HG03095 (cell line): ENCODE measurements around the gene TFCP2L1.
"Not testable (repeated sequence)": the region's sequence is repeated elsewhere in the genome, so short reads cannot be mapped to it uniquely, and the experiment has no call there.

Experiments used
- ATAC-seq: cut with Tn5 transposase; IDR thresholded peaks from one replicate; pipeline ENCODE4 v1.9.1; 2021; ENCODE audit warnings: moderate library complexity; ENCODE audit not compliant: unreplicated experiment

Gene TFCP2L1

DNA sequence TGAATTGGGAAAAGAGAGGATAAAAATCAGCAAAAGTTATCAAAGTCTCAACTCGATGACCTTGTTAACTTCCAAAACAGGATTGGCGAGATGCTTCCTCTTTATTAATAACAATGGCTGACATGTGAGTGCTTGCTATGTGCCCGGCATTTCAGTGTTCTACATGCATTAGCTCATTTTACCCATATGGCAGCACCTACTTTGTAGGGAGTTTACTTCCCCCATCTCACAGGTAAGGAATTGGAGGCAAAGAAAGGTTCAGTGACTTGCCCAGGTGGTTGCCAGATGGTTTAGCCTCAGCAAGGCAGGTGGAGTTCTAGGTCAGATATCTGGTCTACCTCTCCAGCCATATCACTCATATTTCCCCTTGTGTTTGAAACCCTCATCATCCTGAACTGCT, 12.4 kb downstream of the TFCP2L1 start:
- no peak for ATAC-seq

DNA sequence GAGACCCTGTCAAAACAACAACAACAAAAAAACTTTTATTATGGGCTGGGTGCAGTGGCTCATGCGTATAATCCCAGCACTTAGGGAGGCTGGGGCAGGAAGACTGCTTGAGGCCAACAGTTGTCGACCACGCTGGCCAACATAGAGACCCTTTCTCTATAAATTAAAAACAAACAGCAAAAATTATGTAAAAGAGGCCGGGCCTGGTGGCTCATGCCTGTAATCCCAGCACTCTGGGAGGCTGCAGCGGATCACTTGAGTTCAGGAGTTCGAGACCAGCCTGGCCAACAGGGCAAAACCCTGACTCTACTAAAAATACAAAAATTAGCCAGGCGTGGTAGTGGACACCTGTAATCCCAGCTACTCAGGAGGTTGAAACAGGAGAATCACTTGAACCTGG, 15.6 kb downstream of the TFCP2L1 start:
- ATAC-seq = not testable (repeated sequence)

DNA sequence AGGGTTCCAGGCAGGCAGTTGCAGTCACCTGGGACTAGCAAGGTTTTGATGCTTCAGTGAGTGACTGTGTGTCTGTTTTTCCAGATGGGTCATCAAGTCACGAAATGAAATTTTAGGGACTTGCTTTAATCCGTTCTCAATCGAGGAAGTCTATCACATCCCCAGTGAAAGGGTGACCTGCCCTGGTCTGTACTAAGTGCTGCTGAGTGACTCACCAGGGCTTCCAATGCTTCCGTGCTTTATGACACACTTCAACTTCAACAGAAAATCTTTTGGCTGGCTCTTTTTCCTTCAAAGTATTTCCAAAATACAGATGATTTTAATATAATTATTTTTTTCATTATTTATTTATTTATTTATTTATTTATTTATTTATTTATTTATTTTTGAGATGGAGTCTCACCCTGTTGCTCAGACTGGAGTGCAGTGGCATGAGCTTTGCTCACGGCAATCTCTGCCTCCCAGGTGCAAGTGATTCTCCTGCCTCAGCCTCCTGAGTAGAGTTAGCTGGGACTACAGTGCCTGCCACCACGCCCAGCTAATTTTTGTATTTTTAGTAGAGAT, 18.4 kb downstream of the TFCP2L1 start:
- no peak for ATAC-seq

DNA sequence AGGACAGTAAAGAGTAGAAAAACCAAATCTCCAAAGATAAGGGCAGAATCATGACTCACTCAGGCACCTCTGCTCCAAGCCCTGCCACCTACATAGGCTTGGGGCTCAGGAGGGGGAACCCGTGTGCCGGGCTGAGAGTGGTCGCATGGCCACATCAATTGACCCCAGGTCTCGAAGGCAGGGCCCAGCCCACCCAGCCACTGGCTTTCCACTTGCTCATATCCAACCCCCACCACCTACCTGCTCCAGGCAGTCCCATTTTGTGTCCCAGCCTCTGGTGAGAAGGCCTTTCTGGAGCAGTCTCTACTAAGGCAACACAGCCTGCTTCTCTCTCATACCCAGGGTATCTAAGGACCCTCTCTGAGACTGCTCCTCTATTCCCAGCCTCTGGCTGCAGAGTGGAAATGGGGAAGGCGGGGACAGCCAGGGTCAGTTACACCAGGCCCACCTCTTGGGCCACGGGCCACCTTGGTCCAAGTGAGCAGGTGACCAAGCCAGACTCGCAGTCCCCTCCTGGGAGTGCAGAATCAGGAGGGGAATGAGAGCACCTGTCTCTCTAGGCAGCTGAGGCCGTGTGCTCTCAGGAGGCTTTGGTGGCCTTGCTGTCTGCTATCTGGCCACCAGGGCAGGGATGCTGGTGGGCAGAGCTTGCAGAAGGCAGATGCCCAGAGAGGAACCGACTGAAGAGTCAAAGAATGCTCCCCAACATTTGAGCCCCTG, 20.8 kb downstream of the TFCP2L1 start:
- ATAC-seq = no peak

DNA sequence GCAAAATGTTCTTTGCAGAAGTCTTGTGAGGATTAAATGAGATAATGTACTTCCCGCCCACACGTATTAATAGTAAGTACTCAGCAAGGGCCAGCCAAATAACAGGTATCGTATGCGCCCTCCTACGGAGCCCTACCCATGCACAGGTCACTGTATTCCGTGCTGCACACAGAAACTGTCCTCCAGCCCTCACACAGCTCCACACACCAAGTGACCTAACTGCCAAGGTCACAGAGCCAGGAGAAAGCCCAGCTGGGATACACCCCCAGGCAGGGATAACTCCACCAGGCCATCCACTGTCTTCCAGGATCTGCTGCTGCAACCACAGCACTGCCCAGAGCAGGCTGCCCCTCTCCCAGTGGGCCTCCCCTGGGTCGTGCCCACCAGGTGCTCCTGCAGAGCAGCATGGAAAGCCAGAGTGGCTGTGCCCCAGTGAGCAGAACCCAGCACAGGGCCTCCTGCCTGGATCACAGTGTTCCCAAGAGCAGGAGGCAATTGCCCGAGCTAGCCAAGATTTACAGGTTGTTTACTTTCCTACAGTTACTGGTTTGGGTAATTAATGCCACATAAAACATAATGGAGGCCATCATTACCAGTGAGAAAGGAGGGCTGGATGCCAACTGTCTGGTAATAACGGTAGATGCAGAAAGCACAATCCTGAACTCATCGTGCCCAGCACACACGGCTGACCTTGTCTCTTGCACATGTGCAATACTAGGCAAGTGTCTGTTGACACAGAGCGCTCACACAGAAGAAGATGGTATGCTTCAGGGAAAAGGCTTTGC, 24.4 kb downstream of the TFCP2L1 start:
- no peak for ATAC-seq

DNA sequence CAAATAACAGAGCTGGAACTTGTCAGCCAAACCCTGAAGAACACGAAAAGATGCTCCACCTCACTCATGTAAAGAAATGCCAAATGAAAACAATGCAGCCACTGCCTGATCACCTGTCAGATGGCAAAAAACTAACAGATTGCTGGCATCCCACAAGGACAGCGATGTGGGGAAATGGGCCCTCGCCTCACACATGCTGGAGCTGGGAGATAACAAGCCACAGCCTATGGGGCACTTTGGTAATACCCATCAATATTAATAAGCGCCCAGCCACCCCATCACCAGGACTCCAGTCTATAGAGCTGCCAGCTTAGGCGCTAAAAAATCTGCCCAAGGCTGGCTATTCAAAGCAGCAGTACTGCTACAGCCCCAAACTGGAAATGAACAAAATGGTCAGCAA, 27.0 kb downstream of the TFCP2L1 start:
- no peak for ATAC-seq

DNA sequence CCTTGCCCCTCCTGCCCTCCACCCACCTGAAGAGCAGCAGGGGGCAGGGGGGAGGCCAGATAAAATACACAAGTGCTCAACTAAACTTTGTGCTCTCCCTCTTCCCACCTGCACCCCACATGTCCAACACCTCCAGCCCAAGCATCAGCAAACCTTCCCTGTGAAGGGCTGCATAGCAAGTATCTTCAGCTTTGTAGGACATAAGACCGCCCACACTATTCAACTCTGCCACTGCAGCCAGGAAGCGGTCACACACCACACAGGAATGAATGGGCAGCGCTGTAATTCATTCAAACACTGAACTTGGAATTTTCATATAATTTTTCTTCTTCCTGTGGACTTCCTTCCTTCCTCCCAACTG, 27.5 kb downstream of the TFCP2L1 start:
- no peak for ATAC-seq

DNA sequence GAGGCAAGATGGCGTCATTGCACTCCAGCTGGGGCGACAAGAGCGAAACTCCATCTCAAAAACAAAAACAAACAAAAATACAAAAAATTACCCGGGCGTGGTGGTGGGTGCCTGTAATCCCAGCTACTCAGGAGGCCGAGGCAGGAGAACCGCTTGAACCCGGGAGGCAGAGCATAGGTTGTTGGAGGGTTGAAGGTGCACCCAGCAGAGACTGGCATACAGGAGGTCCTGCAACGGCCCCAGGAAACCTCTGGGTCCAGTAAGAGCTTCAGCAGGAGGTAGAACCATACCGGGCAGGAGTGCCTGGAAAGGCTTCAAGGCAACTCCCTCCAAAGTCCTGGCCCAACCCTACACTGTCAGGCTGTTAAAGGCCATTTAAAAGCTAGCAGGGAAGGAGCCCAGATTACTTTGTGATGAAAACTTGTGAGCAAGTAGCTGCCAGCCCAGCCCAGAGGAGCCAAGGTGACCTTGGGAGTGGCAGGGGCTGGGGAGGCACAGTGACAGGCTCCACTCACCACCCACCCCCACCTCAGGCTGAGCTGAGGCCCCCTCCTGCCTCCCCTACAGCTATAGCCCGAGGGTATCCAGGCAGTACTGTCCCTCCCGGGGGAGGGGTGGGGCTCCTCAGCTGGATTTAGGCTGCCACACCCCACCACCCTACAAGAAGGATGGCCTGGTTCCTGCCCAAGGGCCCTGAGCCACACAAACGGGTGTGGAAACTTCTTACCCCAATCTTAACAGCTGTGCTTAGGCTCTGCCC, 28.1 kb downstream of the TFCP2L1 start:
- ATAC-seq = no peak

DNA sequence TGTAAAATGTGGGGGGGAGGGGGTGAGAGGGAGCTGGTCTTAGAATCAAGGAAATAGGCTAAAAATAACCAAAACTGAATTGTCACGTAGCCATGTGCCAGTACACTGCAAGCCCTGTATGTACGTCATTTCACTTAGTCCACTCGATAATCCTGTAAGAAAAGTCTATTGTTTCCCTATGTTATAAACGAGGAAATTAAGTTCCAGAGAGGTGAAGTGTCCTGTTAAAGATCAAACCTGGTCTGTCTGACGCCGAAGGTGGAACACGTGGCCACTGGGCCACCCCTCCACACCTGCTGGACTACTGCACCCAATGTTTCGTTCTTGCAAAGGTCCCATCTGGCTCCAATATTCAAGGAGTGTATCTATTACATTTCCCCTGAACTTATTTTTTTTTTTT, 29.6 kb downstream of the TFCP2L1 start:
- no peak for ATAC-seq

DNA sequence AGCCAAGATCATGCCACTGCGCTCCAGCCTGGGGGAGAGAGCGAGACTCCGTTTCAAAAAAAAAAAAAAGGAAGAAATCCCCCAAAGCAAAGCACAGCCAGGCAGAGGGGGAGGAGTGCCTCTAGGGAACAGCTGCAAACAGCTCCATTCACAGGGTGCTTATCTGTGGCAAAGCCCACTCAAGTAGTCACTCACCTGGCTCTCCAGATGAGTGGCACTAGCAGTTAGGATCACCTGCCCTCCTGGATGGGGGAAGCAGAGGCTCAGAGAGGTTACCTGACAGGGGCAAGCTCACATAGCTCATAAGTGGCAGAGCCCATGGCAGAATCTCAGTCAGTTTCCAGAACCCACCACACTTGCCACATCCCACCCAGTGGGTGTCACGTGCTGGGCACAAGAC, 30.3 kb downstream of the TFCP2L1 start:
- ATAC-seq = no peak

DNA sequence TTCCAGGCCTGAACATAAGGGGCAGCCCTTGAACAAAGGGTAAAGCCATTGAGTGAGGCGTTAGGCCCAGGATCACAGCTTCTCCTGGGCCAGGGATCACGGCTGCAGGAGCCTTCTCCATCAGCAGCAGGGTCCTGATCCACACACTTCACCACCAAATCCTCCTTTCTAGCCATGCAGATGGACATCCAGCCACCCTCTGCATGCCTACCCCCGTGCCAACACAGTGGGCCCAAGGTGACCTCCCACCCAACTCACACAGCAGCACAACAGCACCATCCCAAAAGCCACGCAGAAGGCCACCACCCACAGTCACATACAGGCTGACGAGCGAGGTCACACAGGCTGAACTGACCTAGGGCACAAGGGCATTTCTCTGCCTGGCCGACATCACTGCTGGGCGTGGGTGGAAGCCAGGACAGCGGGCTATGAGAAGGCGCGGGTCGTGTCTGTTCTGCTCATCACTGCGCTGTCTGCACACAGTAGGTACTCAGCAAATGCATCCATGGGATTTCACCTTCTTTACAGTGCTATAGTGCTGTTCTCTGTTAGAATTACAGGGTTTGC, 31.2 kb downstream of the TFCP2L1 start:
- no peak for ATAC-seq

DNA sequence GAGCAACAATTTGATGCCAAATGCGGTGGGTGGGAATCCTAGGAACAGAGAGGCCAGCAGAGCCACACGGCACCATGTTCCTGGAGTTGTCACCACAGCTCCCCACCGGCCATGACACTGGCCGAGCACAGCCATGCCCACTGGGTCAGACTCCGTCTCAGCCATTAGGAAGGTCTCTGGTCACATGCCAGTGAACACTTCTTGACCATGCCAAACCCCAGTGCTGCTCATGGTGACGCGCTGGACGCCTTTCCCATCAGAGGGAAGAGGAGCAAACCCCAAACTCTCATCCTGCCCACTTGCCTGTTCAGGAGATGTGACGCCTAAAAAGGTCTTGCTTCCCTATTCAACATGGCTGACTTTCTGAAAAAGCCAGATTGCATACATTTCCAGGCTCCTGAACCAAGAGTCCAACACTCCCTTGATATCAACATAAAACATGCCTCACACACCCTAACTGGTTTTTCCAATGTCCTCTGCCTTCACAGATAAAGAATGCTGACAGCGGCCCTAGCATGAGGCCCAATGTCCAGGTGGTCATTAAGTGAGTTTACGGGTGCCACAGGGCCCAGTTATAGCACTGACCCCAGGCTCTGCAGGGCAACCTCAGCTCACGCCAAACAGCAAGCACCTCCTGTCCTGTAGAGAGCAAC, 31.9 kb downstream of the TFCP2L1 start:
- ATAC-seq = no peak

DNA sequence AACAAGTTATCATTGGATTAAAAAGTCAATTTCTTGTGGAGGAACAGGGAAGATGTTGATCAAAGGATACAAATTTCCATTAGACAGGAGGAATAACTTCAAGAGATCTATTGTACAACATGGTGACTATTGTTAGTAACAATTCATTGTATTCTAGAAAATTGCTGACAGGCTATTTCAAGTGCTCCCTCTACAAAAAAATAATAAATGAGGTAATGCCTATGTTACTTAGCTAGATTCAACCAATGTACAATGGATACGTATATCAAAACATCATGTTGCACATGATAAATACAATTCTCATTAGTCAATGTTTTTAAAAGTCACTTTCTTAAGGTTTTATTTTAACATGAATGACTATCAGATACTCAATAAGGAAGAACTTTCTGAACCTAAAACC, 33.5 kb downstream of the TFCP2L1 start:
- ATAC-seq = no peak

DNA sequence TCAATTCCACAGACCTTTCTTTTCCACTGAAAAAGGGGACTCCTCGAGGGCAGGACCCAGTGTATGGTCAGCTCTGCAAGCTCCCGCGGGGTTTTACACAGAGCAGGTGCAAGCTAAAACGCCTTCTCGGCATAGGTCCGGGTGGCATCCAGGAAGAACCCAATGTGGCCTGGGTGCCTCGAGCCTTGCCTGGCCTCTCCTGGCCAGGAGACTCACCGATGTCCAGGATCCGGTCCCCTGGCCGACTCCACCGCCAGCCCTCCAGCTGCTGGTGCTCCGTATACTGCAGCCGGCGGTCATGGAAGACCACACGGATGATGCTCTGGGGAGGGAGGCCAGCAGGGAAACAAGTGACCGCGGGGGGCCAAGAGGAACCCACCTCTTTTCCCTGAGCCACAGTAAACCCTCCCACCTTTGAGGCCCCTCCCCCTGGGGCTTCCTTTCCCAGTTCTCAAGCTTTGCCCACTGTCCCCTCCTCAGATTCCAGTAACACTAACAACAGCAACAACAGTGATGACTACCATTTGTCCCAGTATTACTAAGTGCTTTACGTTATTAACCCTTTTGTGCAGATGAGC, 36.1 kb downstream of the TFCP2L1 start:
- ATAC-seq = no peak

DNA sequence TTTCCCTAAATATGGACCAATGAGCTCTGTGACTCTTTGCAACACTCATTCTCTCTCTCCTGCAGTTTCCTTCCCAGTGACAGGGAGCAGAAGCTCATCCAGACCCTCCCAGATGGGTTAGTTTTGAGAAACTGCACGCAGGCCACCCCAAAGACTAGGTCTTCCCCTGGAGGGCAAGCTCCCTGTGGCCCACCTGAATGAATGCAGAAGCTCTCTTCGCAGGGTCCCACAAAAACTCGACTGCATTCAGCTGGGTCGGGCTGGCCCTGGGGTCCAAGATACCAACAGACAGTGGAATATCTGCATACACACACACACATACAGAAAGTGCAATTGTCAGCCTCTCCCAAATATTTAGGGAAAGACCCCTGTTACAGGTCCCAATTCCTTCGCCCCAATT, 37.0 kb downstream of the TFCP2L1 start:
- no peak for ATAC-seq

DNA sequence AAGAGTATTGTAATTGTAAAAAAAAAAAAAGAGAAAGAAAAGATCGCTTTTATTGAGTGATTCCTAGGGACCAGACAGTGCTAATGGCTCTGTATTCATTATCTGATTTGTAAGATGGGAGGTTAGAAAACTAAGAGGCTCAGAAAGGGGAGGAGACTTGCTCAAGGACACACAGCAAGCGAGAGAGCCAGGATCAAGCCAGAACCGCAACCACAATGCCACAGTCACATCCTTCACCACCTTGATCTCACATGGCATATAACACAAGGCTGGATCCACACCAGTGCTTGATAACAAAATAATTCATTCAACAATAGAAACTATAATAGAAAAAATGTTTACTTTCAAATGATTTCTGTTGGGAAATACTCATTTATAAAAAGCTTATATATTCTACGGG, 37.5 kb downstream of the TFCP2L1 start:
- no peak for ATAC-seq

DNA sequence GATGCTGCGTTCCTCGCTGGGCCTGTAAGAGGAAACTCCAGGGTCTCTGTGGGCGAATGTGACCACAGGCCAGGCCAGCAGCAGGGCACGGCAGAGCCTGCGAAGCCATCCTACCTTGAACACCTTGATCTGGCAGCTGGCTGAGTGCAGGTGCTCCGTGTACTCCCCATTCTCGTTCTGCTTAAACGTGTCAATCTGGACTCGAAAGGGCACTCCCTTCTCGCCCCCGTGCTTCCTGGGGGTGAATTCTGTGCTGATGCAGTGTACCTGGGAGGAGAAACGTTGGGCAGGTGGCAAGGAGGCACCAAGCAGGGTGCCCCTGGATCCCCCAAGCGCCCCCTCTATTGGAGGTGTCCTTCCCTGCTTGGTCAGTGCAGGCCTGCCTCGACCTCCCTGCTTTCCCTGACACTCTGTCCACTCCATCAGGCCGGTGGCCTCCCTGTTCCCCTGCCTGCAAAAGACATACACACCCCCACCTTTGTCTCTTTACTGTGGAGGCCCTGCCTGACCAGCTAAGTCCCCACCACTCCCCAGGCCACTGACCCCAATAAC, 38.2 kb downstream of the TFCP2L1 start:
- ATAC-seq = no peak

DNA sequence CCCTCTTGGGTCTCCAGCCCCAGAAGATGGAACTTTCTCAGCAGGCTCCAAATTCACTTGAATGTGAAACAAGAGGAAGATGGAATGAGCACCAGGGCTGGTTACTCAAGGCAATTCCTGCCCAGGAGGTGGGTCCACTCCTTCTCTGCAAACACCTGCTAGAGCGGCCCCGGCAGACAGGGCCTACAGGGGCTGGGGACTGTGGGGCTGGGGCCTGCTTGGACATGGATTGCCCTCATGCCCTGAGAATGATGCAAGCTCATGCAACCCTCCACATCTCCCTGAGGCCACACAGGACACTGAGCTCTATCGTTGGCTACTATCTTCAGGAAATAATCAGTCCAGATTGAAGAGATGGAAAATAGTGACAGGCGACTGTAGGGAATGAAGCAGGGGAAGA, 39.1 kb downstream of the TFCP2L1 start:
- ATAC-seq = no peak

DNA sequence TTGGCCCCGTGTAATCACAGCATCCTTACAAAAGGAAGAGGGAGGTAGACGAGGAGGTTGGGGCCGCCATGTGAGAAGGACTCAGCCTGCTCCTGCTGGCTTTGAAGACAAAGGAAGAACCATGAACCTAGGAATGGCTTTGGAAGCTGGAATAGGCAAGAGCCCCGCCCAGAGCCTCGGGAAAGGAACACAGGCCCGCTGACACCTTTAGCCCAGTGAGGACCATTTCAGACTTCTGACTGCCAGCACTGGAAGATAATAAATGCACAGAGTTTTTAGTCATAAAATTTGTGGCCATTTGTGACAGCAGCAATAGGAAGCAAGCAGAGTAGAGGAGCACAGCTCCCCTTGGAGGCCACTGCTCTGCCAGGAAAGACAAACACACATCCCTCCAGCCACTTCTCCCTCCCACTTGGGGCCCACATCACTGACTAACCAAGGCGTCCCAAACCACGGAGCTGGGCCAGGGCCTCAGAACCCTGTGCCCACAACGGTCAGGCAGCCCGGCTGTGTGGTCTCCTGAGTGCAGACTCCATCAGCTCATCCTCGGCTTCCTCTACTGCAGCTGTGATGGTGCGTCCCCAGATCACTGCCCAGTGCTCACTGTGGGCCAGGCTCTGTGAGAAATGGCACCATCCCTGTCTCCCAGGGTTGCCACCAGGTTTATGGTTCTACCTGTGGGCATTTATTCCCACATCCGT, 39.7 kb downstream of the TFCP2L1 start:
- ATAC-seq = no peak

DNA sequence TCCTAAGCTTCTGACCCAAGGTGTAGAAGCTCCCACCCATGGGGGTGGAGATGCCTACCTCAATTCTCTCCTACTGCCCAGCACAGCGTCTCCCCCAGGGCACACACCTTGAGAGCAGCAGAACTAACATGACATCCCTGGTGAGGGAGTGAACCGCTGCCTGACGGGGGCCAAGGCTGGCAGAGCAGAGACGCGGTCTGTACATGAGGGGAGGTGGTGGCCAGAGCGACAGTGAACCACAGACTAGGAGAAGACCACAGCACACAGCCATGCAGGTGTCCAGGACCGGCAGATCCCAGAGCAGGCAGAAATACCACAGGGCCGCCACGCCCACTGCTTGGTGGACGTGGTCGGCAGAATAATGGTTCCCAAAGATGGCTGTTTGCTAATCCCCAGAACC, 40.4 kb downstream of the TFCP2L1 start:
- ATAC-seq = no peak
